HG03095 (cell line): ENCODE results near the gene RAB9A.

ENCODE experiments used
- ATAC-seq: cut with Tn5 transposase; IDR thresholded peaks from one replicate; pipeline ENCODE4 v1.9.1; 2021; ENCODE audit warnings: moderate library complexity; ENCODE audit not compliant: unreplicated experiment

Gene RAB9A

DNA sequence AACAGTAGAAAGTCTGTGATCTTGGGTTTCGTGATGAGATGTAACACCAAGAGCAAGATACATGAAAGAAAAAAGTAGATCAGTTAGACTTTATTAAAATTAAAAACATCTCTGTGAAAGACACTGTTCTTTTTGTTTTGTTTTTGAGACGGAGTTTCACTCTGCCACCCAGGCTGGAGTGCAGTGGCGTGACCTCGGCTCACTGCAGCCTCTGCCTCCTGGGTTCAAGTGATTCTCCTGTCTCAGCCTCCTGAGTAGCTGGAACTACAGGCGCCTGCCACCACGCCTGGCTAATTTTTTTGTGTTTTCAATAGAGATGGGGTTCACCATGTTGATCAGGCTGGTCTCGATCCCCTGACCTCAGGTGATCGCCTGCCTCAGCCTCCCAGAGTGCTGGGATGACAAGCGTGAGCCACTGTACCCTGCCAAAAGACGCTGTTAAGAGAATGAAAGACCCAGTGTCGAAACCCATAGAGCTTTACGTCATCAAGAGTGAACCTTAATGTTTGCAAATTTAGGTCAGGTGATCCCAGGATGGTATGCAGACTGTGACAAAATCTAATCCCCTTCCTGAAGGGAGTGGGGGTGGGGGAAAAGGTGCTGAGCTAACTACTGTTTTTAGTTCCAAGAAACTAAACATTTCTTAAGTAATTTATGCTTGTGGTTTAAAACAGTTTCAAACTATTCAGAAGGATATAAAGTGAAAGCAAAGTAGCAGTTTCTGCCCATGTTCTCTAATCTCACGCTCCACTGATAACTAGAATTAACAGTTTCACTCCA, 53.7 kb downstream of the RAB9A start:
- ATAC-seq, result peak; percentile 85

DNA sequence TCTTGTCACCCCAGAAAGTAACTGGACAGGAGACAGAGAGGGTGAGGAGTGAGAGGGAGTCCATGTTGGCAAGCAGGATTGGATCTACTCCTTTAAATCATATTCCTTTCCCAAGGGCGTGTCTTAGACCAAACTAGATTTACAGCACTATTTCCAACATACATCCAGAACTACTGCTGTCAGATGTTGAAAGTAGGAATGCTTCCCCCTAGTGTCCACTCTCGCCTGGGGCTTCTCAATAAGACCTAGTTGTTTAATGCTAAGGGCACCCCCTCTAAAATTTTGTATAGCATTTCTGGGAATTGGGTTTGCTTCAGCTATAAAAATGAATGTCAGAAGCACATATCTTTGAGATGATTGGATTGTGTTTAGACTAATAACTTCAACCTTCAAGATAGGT, 58.9 kb downstream of the RAB9A start:
- no peak for ATAC-seq

DNA sequence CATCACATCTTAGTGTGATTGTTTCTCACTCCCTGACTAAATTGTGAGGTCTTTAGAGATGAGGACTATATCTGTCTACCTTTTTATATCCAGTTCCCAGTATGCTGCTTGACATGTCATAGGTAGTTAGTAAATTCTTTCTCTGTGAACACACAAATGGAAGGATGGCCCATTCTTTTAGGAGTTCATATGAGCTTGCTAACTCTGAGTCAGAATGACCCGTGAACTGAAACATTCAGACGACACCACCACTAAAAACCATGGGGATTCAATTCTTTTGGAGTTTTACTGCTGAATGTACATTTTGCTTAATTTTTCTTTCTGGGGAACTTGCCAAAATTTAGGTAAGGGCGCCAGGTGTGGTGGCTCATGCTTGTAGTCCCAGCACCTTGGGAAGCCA, 59.6 kb downstream of the RAB9A start:
- no peak for ATAC-seq

DNA sequence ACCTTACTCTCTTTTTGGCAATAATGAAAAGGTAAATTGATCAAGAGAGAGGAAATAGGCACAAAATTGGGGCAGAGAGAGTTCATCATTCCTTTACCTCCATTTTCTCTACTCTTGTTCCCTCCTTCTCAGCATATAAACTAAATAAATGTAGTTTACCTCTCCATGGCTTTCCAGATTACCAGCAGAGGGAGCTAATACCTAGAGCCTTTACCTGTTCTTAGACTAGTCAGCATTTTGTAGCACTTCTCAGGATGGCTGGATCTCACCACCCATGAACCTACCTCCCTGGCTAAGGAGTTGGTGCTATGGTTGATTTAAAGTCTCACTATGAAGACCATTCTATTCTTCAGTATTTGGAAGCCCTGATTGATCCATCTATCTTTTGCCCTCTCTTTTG, 61.3 kb downstream of the RAB9A start:
- peak; percentile 67 for ATAC-seq

DNA sequence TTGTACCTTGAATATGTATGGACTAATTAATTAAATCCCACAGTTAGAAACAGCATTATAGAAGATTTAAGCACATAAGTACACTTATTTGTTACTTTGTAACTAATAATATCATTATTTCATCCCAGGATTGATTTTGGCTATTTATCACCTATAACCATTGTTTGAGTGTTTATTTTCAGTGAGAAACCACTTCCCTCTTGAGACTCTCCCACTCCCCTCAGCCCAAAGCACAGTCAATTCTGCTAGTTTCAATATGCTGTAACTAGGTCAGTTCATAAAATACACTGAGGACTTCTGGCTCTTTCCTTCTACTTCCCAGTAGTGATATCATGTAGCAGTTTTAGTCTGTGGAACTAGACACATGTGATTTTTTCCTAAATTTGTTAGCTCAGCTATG, 61.9 kb downstream of the RAB9A start:
- peak; percentile 42 for ATAC-seq

DNA sequence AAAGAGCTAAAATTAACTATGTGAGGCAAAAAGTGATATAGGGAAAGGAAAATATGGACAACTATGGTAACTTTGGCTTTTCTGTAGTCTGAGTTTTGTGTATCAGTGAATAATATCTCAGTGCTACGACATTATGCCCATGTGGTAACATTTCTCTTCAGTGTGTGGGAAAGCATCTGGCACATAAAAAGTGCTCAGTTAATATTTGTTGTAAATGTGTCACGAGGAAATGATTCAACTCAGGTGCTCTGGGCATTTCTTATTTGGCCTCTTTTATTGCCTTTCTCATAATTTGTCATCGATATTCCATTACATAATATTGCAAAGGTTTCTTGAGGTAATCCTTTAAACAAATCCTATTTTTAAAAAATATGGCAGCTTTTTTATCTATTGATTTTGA, 63.2 kb downstream of the RAB9A start:
- ATAC-seq, result no peak

DNA sequence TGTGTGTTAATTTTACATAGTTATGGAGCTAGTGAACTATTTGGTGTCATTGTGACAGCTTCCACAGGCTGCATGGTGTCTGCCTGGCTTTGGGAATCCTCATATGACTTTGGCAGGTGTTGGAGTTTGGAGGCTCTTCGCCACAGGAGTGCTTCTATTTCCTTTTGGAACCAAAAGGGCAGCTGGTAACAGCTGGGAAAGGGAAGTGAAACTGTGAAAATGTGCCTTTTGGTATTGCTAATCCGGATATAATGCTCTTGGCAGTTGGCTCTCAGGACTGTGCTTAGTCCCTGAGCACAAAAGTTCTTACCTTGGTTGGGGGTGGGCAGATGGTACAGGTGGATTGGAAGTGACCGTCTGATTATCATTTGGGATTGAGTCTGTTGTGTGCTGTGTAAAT, 63.7 kb downstream of the RAB9A start:
- peak; percentile 48 for ATAC-seq

DNA sequence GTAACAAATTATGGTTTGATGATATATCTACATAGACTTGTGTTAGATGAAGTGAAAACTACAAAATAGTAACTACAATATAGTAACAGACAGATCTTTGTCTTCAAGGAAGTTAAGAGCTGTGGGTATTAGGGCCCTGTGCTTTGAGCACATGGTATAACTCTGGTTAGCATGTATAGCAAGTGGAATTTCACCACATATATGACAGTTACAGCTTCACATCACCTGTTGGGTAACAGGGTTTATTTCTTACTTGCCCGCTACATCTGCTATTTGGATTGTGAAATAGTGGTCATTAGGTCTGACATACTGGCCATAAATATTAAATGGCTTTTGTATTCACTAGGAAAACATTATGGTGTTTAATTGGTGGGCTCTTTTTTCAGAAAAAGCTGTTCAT, 65.8 kb downstream of the RAB9A start:
- ATAC-seq, result no peak

DNA sequence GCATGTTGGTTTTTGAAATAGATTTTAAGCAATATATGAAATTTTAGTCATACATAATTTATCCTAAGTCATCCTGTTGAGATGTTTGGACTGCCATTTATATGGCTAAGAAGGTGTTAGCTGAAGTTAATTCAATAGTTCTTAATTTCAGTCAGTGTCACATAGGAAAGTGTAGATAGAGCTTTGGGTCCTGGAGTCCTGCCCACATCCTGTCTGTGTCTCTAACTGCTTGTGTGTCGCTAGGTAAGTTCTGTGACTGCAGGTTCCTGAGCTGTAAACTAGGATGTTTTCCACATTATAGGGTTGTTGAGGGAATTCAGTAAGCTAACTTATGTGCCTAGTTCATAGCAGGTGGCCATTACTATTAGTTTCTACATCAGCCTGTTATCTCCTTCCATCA, 66.3 kb downstream of the RAB9A start:
- no peak for ATAC-seq

DNA sequence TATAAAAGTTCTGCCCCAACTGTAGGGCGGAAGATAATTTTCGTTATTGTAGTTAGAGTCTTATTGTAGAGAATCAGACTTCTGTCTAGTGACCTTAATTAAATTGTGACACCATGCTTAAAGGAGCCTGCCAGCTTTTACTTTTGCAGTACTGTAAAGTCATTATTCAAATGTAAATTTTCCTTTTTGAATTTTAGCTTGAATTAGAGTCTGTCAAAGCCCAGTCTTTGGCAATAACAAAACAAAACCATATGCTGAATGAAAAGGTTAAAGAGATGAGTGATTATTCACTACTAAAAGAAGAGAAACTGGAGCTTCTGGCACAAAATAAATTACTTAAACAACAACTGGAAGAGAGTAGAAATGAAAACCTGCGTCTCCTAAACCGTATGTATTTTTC, 67.5 kb downstream of the RAB9A start:
- no peak for ATAC-seq

DNA sequence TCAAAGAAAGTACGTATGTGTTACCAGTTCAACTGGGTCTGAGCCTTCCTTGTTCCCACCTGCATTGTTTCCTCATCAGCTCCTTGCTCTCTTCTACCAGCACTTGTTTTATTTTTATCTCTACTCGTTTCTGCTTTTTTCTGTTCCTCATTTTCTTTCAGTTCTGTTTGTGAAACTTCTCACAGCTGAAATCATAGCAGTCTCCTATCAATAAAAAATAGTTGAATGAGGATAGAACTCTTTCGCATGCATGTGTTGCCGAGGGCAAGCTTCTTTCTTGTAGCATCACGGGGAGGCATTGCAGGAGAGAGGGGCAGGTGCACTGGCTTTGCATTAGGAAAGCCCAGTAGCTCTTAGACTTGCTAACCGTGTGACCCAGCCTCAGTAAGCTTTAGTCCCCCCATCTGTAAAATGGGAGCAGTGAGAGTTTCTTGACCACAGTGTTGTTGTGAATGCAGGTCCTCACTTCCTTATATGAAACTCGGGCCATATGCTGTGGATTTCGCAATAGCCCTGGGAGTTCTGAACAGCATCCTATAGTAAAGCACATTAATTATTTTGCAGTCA, 70.3 kb downstream of the RAB9A start:
- peak; percentile 57 for ATAC-seq
